ENCODE data around the gene ZNF444.
A peak's percentile ranks its signal among the peaks of the same experiment; 100 is the strongest.

ZNF444 gene

DNA sequence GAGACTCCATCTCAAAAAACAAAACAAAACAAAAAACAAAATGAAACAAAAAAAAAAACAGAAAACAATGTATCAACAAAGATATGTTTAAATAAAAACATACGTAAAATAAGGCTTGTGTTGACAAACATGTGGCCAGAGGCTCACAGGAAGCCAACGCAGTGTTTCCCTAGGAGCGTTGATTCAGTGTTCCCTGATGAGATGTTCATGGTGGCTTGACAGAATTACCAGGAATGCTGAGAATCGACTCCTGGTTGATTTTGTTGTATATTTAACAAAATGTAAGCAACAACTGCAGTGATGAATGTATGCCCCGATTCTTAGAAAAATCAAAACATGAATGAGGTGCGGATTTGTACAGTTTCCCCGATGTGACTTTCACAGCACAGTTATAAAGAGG lies 11.1 kb upstream of the ZNF444 start:
- TF ChIP-seq POLR2AphosphoS5 (IDR thresholded peaks at IDR 0.05; ENCODE audit: low read depth, low read length), result no peak
- TF ChIP-seq POLR2A (IDR thresholded peaks at IDR 0.05; ENCODE audit: low read depth, low read length), result no peak
- TF ChIP-seq TAF1 (IDR thresholded peaks at IDR 0.05; ENCODE audit: borderline replicate concordance, low read depth, low read length), result no peak
- FAIRE-seq, result no peak

DNA sequence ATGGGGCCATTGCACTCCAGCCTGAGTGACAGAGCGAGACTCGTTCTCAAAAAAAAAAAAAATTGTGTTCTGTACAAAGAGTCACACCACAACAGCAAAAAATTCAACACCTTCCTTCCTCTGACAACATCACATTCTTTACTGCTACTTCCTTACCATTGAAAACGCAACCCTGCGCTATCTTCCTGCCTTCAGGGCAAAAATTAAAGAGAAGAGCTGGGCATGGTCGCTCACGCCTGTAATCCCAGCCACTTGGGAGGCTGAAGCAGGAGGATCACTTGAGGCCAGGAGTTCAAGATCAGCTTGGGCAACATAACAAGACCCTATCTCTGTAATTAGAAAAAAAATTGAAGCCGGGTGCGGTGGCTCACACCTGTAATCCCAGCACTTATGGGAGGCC lies 9.4 kb upstream of the ZNF444 start:
- DNase-seq (ENCODE audit: insufficient read length) (no peak), FAIRE-seq (no peak)
- TF ChIP-seq POLR2A (IDR thresholded peaks at IDR 0.05; ENCODE audit: low read depth, low read length) (no peak), TAF1 (IDR thresholded peaks at IDR 0.05; ENCODE audit: borderline replicate concordance, low read depth, low read length) (no peak), POLR2AphosphoS5 (IDR thresholded peaks at IDR 0.05; ENCODE audit: low read depth, low read length) (no peak)

More for the DNA sequence above, 11.1 kb upstream of the ZNF444 start:
- DNase-seq (ENCODE audit: insufficient read length), result no peak

DNA sequence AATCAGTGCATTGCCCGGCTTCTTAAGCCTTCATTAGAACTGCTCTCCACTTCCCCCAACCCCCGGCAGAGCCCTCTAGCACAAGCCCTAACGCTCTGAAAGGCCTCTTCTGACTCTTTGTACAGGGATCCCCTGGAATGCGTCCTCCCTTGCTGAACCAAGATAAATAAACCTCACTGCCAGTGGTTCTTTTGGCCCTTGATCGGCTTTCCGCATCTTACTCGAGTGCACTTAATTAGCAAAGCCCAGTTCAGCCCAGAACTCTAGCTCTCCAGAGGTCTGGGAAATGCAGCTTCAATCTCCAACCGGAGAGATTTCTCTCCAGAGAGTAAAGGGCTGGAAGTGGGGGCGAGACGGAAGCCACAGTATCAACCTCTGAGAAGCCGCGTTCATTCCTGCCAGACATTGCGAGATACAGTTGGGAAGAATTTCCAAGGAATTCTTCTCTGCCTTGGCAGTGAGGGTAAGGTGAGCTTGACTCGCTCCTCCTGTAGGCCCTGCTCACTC lies 8.7 kb upstream of the ZNF444 start:
- no peak for TF ChIP-seq POLR2AphosphoS5 (IDR thresholded peaks at IDR 0.05; ENCODE audit: low read depth, low read length)
- no peak for TF ChIP-seq POLR2A (IDR thresholded peaks at IDR 0.05; ENCODE audit: low read depth, low read length)
- no peak for TF ChIP-seq TAF1 (IDR thresholded peaks at IDR 0.05; ENCODE audit: borderline replicate concordance, low read depth, low read length)
- no peak for DNase-seq (ENCODE audit: insufficient read length)
- no peak for FAIRE-seq

DNA sequence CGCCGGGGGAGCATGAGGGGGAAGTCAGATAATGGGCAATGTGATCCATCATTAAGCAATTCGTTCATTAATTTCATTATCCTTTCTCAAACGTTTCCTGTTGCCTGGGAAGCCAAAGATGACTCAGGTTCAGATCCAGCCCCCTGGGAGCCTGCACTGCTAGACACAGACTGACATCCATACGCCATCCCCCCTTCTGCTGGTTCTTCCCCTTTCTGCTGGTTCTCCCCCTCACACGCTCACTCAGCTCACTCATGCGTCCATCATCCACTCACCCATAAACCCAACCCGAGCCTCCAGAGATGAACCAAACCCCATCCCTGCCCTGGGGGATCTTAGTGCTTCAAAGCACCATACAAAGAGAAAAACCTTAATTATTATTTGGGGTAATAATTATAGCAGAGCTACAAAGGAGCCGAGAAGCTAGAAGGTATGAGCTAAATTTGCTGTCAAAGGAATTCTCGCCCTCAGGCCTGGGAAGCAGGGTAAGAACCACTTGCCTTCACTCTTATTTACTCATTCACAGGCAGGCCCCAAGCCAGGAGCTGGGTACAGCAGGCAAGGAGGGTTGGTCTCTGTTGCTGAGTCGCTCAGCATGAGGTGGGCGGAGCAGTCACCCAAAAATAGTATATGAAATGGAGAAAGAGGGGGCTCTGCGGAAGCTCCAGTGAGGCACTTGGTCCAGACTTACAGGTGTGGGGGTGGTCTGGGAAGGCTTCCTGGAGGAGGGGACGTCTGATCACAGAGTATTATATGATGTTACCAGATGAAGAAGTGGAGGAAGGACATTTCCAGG lies 7.0 kb upstream of the ZNF444 start:
- no peak for DNase-seq (ENCODE audit: insufficient read length)
- TF ChIP-seq TAF1 (IDR thresholded peaks at IDR 0.05; ENCODE audit: borderline replicate concordance, low read depth, low read length), result no peak
- TF ChIP-seq POLR2A (IDR thresholded peaks at IDR 0.05; ENCODE audit: low read depth, low read length), result no peak
- no peak for TF ChIP-seq POLR2AphosphoS5 (IDR thresholded peaks at IDR 0.05; ENCODE audit: low read depth, low read length)
- peak; percentile 81 for FAIRE-seq

GRCh38 chr19:56134654-56134921 lies 6.5 kb upstream of the ZNF444 start:
- no peak for FAIRE-seq
- DNase-seq (ENCODE audit: insufficient read length), result no peak
- TF ChIP-seq POLR2AphosphoS5 (IDR thresholded peaks at IDR 0.05; ENCODE audit: low read depth, low read length) (no peak), TAF1 (IDR thresholded peaks at IDR 0.05; ENCODE audit: borderline replicate concordance, low read depth, low read length) (no peak), POLR2A (IDR thresholded peaks at IDR 0.05; ENCODE audit: low read depth, low read length) (no peak)

DNA sequence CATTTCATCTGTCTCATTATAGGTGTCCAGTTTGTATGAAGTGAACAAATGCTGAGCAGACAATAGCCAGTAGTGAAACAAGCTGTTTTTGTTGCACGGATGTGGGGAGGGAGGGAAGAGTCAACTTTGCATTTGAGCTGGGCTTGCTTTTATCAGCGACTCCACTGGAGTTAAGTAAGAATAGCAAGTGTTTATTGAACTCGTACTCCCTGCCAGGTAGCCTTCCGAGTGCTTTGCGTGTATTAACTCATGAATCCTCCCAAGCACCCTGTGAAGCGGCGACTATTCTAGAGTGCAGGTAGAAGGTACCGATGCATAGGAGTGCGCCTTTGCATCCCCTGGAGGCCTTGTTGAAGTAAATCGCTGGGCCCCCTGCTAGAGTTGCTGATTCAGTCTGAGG lies 4.7 kb upstream of the ZNF444 start:
- no peak for FAIRE-seq
- TF ChIP-seq POLR2AphosphoS5 (IDR thresholded peaks at IDR 0.05; ENCODE audit: low read depth, low read length) (no peak), TAF1 (IDR thresholded peaks at IDR 0.05; ENCODE audit: borderline replicate concordance, low read depth, low read length) (no peak), POLR2A (IDR thresholded peaks at IDR 0.05; ENCODE audit: low read depth, low read length) (no peak)
- no peak for DNase-seq (ENCODE audit: insufficient read length)

GRCh38 chr19:56137405-56137804 lies 3.7 kb upstream of the ZNF444 start:
- DNase-seq (ENCODE audit: insufficient read length), result no peak
- TF ChIP-seq POLR2A (IDR thresholded peaks at IDR 0.05; ENCODE audit: low read depth, low read length) (no peak), TAF1 (IDR thresholded peaks at IDR 0.05; ENCODE audit: borderline replicate concordance, low read depth, low read length) (no peak), POLR2AphosphoS5 (IDR thresholded peaks at IDR 0.05; ENCODE audit: low read depth, low read length) (no peak)
- no peak for FAIRE-seq

GRCh38 chr19:56138069-56138468 lies 3.0 kb upstream of the ZNF444 start:
- FAIRE-seq, result no peak
- no peak for DNase-seq (ENCODE audit: insufficient read length)
- TF ChIP-seq TAF1 (IDR thresholded peaks at IDR 0.05; ENCODE audit: borderline replicate concordance, low read depth, low read length) (no peak), POLR2A (IDR thresholded peaks at IDR 0.05; ENCODE audit: low read depth, low read length) (no peak), POLR2AphosphoS5 (IDR thresholded peaks at IDR 0.05; ENCODE audit: low read depth, low read length) (no peak)

DNA sequence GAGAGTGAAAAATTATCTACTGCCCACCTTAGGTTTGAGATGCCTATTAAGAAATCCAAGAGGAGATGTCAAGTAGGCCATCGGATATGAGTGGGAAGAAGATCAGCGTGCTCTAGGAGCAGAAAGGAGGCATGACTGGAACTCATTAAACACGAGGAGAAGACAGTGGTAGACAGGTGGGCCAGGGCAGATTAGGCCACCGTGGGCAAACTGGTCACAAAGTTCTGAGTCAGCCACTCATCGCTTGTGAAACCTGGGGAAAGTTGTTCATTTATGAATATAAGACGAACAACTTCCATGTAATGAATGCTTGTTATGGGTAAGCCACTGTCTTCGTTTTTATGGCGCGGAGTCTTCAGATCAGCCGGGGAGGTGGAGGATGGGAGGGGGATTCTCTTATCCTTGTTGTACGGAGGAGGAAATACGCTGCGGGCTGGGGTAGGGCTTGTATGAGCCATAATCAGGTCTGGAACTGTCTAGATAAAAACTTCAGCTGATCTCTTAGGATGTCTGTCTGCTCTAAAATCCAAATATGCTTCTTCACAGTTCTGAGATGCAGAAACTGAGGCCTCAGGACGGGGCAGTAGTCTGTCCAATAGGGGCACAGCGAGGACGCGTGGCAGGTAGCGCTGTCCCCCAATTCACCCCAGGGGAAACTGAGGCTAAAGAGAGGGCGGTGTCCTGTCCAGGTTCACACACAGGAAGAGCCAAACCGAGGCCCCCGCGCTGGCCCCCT lies 1.1 kb upstream of the ZNF444 start:
- DNase-seq (ENCODE audit: insufficient read length), result no peak
- no peak for FAIRE-seq
- TF ChIP-seq TAF1 (IDR thresholded peaks at IDR 0.05; ENCODE audit: borderline replicate concordance, low read depth, low read length), result no peak
- no peak for TF ChIP-seq POLR2A (IDR thresholded peaks at IDR 0.05; ENCODE audit: low read depth, low read length)
- TF ChIP-seq POLR2AphosphoS5 (IDR thresholded peaks at IDR 0.05; ENCODE audit: low read depth, low read length), result no peak

DNA sequence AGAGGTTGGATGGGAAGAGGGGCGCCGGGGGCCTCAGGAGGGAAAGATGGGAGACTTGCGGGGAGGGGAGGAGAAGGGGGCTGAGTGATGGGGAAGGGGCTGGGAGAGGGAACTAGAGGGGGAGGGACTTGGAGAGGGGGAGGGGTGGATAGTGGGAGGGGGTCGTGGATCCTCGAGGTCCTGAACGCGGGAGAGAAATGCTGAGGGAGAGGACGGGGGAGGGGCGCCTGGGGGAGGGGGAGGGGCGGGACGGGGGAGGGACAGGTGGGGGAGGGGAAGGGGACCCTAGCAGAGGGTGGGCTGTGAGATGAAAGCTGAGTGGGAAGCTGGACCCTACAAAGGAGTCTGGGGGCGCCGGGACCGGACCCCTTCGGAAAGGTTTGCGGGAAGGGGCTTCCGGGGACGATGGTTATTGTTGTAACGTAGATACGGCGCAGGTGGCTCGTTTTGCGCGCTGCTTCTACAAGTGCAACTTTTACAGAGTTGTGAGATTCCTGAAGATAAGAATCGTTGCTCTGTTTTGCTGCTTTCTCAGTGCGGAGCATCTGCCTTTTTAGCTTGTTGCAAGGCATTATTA lies 418 bp downstream of the ZNF444 start:
- DNase-seq (ENCODE audit: insufficient read length) (peak; percentile 58), FAIRE-seq (no peak)
- TF ChIP-seq POLR2AphosphoS5 (IDR thresholded peaks at IDR 0.05; ENCODE audit: low read depth, low read length), result no peak
- no peak for TF ChIP-seq POLR2A (IDR thresholded peaks at IDR 0.05; ENCODE audit: low read depth, low read length)
- no peak for TF ChIP-seq TAF1 (IDR thresholded peaks at IDR 0.05; ENCODE audit: borderline replicate concordance, low read depth, low read length)

- DNase-seq (ENCODE audit: insufficient read length), result no peak
Measured at GRCh38 chr19:56142087-56142787, 1.1 kb downstream of the ZNF444 start.

More at GRCh38 chr19:56142087-56142787, 1.1 kb downstream of the ZNF444 start:
- peak; percentile 36 for FAIRE-seq
- TF ChIP-seq POLR2AphosphoS5 (IDR thresholded peaks at IDR 0.05; ENCODE audit: low read depth, low read length), result no peak
- TF ChIP-seq POLR2A (IDR thresholded peaks at IDR 0.05; ENCODE audit: low read depth, low read length), result no peak
- TF ChIP-seq TAF1 (IDR thresholded peaks at IDR 0.05; ENCODE audit: borderline replicate concordance, low read depth, low read length), result no peak
